ENCODE results near the gene LSR. TPM values are rescaled to one million over a fixed set of nuclear protein-coding genes. Genes with fewer than 3 reads are reported as not detected.

LSR gene
- total and polyA plus RNA-seq, 2 donors (not counting 1 experiment from before 2014, with no cell fraction given) = 37.2 to 45.3 TPM

DNA sequence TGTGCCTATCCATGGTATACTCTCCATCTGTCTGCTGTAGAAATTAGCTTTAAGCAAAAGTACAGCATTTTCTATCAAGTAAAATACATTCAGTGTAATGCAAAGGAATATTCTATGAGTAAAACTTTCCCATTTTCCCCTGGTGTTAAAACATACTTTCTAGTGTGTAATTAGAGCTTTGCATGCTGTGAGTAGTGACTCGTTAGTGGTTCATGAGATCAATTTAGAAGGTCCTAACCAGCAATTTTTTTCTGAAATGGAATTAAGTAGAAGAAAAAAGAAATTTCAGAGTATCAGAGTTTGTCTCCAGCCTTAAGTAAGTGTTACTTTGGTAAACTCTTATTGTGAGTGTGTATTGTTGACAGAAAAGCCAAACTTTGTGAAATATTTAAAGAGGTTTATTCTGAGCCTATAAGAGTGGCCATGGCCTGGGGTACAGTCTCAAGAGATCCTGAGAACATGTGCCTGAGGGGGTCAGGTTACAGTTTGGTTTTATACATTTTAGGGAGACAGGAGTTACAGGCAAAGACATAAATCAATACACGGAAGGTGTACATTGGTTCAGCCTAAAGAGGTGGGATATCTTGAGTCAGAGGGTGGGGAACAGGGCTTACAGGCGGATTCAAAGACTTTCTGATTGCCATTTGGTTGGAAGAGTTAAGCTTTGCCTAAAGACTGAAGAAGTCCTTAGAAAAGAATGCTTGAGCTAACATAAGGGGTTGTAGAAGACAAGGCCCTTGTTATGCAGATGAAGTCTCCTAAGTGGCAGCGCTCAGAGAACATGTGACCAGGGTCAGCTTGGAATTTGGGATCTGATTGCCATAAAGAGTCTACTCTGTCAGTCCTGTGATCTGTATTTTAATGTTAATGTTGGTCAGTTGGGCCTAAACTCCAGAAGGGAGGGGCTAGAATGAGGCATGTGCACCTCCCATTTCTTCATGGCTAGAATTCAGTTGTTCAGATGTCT lies 45.8 kb upstream of the LSR start:
- no peak for TF ChIP-seq EZH2 (IDR thresholded peaks at IDR 0.05; ENCODE audit: borderline replicate concordance, insufficient read depth, low read depth, low read length, poor library complexity, severe bottlenecking)
- TF ChIP-seq, protein P1, sequence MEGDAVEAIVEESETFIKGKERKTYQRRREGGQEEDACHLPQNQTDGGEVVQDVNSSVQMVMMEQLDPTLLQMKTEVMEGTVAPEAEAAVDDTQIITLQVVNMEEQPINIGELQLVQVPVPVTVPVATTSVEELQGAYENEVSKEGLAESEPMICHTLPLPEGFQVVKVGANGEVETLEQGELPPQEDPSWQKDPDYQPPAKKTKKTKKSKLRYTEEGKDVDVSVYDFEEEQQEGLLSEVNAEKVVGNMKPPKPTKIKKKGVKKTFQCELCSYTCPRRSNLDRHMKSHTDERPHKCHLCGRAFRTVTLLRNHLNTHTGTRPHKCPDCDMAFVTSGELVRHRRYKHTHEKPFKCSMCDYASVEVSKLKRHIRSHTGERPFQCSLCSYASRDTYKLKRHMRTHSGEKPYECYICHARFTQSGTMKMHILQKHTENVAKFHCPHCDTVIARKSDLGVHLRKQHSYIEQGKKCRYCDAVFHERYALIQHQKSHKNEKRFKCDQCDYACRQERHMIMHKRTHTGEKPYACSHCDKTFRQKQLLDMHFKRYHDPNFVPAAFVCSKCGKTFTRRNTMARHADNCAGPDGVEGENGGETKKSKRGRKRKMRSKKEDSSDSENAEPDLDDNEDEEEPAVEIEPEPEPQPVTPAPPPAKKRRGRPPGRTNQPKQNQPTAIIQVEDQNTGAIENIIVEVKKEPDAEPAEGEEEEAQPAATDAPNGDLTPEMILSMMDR (IDR thresholded peaks at IDR 0.05) = no peak
- H3K4me2 ChIP-seq (replicated peaks; ENCODE audit: low read depth, low read length, poor library complexity, severe bottlenecking) = no peak overlapping the region
- intact Hi-C loops (cut with micrococcal nuclease) = no loop called here
- Mint-ChIP-seq H3K27ac (peak overlapping the region; percentile 39), H3K4me3 (no peak overlapping the region), H3K9me3 (ENCODE audit: insufficient read depth) (no peaks in the 10 kb centered on the region), H3K27me3 (no peaks in the 10 kb centered on the region), H3K4me1 (peaks cover 47% of the 10 kb centered on the region)
- peak overlapping the region in 1 of 2 donors; percentile 40 for H3K27ac ChIP-seq (ENCODE audit: low read length in 2 of 2)
- peaks cover 49% of the 10 kb centered on the region in 2 donors for H3K4me1 ChIP-seq (ENCODE audit: control insufficient read depth in 2 of 2, insufficient read depth in 2 of 2, low read length in 2 of 2)
- ATAC-seq (ENCODE audit: low read depth) (no peak), DNase-seq (no peak)
- no peak overlapping the region for H3K4me3 ChIP-seq (ENCODE audit: control extremely low read depth in 1 of 5, extremely low read depth in 1 of 5, insufficient read depth in 1 of 5, low read depth in 2 of 5, low read length in 4 of 5)
- H2AFZ ChIP-seq (ENCODE audit: insufficient read depth, low read depth, low read length, poor library complexity, severe bottlenecking) = peak overlapping the region; percentile 24
- no peaks in the 10 kb centered on the region for H3K27me3 ChIP-seq (replicated peaks in 1 of 4; ENCODE audit: control extremely low read depth in 1 of 4, control insufficient read depth in 3 of 4, insufficient read depth in 4 of 4, low read length in 3 of 4)
- no peak overlapping the region for H3K9ac ChIP-seq (ENCODE audit: low read length)
- 92% methylated on average over 4 of the region's 4 CpGs for WGBS (ENCODE audit: insufficient coverage)
- CTCF ChIA-PET = interaction anchor here (1.1 to 1.8 kb wide), 7 partner anchors 8 to 136 kb away, joined by 3 to 9 read pairs (median 4); partner anchors contain the start of gene FXYD5
- POLR2A ChIA-PET = interaction anchor here (0.9 to 1.6 kb wide), 5 partner anchors 11 to 52 kb away, joined by 3 to 5 read pairs (median 5); partner anchors contain the start of gene FXYD5
- no peaks in the 10 kb centered on the region for H3K36me3 ChIP-seq (replicated peaks in 1 of 2; ENCODE audit: control extremely low read depth in 1 of 2, control insufficient read depth in 1 of 2, extremely low read depth in 1 of 2, insufficient read depth in 2 of 2, low read length in 1 of 2)
- no peaks in the 10 kb centered on the region for H4K20me1 ChIP-seq (ENCODE audit: control insufficient read depth, insufficient read depth, low read length, poor library complexity, severe bottlenecking)
- H3K9me3 ChIP-seq (ENCODE audit: control extremely low read depth in 1 of 3, control insufficient read depth in 2 of 3, insufficient read depth in 1 of 3, low read length in 2 of 3) = peaks cover 0 to under 1% (median under 1%) of the 10 kb centered on the region in 3 donors
- no peaks in the 10 kb centered on the region for H3K79me2 ChIP-seq (ENCODE audit: control insufficient read depth, insufficient read depth, low read length)
